HG03159 (cell line): ENCODE measurements around the gene RGS3.

Experiments
- ATAC-seq: cut with Tn5 transposase; IDR thresholded peaks from one replicate; pipeline ENCODE4 v1.9.1; 2021; ENCODE audit warnings: mild to moderate bottlenecking, moderate library complexity; ENCODE audit not compliant: unreplicated experiment

The RGS3 gene

DNA sequence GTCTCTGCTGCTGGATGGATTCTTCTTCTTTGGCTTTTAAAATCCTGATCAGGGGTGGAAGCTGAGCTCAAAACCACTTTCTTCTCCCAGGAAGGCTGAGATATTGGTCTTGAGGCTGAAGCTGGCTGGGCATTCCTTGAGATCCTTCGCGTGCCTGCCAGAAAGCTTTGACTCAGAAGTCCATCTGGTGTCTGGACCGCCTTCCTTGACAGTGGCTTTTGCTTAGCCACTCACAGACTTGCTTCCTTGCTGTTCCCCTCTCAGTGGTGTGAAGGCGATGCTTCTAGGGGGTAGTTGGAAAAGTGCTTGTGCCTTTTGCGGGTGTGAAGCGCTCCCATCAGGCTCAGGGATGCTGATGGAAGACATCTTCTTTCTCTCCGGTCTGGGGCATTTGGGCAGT is 45.9 kb downstream of the RGS3 start:
- no peak for ATAC-seq

DNA sequence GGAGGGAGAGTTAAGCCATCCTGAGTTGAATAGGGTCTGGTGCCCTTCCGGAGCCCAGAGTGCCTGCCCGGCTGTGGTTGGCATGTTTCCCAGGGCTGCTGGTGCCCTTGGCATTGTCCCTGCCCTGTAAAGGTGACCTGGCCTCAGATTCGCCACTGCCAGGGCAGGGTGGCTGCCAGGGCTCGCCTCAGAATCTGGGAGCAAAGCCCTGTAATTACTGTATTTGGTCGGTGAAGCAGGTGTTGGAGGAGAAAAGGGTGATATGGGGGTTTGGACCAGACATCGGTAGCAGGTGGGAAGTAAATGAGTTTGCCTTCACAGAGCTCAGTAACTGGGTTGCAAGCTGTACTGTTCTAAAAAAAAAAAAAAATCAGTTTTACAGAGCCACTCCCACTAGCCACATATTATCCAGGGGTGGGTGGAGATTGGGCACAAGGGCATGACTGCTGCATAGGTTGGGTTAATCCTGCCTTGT is 47.6 kb downstream of the RGS3 start:
- ATAC-seq, result no peak

DNA sequence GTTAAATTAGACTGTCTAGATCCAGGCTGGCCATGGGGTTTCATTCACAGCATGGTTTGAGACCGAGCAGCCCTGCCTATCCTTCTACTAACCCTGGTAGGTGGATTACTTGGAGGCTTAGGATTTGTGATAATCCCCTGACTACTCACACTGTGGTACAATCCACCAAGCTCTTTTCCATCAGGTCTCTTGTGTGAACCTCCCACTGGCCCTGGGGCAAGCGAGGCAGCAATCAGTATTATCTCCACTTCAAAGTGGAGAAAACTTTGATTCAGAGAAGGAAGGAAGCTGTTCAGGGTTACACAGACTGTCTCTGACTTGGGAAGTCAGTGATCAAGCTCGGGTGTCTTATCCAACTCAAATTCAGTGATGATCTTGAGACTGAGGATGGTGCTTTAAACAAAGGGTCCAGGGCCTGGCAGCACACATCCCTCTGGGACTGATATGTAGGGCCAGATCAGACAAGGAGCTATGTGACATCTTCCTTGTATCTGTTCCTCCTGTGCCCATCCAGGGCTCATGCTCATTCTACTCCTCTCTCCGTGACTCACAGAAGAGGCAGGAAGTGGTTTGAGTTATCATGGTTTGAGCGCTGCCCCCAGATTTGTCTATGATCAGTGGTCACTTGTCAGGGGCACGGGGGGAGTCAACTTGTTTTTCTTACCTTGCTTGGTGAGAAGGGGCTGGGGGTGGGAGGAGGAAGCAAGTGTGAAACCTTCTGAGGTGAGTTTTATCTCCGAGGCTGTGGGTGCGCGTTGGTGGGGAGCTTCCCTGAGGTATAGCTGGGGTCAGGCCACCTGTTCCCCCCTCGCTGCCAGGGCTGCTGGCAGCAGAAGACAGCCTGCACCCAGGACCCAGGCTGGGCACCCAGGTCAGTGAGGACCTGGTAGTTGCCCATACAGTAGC is 48.6 kb downstream of the RGS3 start:
- ATAC-seq, result peak; percentile 42

DNA sequence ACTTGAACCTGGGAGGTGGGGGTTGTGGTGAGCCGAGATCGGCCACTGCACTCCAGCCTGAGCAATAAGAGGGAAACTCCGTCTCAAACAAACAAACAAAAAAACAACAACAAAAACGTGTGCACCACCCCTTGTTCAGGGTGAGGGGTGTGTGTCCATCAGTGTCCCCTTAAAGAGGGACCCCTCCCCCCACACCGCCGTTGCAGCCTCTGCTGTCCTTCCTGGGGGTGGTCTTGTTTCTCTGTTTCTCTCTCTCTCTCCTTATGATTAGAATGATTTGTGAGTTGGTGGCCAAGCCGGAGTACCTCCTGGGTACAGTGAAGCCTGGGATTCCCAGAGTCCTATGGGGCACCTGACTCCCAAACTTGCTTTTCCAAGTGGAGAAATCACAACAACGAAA is 49.6 kb downstream of the RGS3 start:
- no peak for ATAC-seq

DNA sequence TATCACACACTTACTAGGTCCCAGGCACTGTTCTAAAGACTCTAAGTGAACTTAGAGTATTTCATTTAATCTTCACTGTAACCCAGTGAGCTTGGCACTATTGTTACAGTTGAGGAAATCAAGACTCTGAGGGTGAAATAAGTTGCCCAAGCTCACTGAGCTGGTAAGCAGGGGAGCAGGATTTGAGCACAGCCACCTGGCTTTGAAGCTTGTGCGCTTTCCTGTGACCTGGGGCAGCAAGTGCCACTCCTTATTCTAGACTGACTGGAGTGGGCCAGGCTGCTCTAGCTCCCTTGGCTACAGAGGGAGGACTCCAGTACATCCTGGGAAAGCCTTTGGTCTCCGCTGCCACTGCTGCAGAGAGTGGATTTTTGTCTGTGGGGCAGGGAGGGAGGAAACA is 50.0 kb downstream of the RGS3 start:
- ATAC-seq, result no peak

DNA sequence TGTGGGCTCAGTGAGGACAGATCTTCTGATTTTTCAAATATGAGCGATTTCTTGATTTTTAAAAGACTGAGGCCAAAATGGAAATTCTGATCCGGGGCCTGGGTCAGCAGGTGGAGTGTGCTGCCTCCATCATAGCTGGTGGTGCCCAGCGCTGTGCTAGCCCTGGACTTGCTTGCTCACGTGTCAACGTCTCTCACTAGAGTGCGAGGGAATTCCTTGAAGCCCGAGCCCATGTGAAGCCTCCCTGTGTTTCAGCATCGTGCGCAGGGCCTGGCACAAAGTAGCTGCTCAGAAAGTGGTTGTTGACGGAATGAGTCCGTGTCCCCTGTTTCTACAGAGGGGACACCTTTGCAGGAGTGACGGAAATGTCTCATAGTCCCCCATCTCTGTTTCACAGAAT is 50.5 kb downstream of the RGS3 start:
- ATAC-seq, result no peak

DNA sequence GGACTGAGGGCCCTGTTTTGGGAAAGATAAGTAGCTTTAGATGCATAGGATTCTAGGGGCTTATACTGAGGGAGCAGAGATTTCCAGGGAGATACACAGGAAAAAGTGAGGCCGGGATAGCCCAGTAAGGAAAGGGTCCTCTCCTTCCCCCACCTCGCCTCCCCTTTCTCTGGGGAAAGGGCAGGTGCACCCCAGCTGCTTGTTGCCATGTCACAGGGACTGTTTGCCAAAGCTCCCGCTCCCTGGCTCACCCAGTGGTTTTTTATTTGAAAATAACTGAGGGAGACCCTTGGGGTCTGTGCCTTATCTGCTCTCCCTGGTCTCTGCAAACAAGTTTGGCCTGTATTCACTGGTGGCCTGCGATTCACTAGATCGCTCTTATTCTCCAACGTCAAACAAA is 51.2 kb downstream of the RGS3 start:
- ATAC-seq, result no peak

DNA sequence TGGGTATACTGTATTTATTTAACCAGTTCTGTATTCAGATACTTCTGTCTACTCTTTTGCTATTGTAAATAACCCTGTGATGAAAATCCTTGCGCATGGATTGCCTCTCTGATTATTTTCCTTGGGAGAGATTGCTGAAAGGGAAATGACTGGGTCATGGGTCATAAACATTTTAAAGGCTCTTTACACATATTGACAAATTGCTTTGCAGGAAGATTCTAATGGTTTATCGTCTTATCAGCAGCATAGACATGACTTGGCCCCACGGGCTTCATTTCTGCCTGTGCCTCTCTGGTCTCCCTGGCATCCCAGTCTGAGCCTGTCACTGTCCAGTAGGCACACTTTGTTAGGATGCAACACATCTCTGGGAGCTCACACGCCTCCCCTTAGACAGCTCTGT is 52.3 kb downstream of the RGS3 start:
- no peak for ATAC-seq

DNA sequence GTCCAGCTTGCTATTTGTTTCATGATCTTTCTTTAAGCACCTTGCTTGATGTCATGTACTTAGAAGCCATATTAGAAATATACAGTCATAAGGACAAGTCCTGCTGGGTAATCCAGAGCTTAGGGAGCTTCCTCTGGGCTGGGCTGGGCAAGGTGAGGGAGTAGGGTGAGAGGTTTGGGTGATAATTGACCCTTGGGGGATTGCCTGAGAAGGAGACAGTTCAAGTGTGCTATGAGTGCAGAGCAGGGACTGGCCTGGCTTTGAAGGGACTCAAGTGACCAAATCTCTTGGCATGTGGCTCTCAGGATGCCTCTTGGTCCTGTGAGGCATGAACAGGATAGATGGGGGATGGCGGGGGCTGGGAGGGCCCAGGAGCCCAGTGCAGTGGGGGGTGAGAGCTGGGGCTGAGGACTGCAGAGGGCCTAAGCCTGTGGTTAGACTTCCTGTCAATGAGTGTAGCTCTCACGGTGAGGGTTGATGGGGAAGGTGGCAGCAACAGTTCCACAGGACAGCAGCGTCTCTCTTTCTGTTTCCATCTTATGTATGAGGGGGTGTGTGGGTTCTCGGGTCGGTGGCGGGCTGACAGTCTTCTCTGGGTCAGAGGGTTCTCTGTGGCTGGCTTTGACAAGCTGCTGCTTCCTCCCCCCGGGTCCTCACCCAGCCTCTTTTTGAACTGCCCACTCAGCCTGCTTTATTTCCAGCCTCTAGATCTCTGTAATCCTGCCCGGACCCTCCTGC is 53.5 kb downstream of the RGS3 start:
- peak; percentile 92 for ATAC-seq

DNA sequence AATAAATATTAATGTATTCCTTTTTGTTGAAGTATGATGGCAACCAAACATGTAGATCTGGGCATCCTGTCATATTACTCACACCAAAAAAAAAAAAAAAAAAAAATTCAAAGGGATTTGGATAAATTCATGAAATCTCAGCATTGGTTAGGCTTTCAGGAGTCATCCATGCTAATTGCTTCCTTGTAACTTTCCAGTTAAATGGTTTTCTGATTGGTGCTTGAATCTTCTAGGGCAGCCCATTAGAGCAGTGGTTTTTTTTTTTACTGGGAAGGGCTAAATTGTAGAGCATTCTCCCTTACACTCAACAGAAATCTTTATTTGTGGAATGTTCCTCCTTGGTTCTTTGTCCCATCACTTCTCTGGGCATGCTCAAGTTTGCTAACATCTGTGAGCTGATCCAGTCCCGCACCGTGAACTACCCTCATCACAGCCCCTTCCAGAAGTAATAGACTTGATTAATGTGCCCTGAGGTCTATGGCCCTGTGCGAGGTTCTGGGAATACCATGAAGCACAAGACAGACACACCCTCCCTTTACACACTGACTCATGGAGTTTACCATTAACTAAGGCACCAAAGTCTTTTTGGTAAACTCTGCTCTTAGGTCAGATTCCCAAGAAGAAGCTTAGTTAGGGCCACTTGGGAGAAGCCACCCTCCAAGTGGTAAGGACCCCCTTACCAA is 56.0 kb downstream of the RGS3 start:
- no peak for ATAC-seq

DNA sequence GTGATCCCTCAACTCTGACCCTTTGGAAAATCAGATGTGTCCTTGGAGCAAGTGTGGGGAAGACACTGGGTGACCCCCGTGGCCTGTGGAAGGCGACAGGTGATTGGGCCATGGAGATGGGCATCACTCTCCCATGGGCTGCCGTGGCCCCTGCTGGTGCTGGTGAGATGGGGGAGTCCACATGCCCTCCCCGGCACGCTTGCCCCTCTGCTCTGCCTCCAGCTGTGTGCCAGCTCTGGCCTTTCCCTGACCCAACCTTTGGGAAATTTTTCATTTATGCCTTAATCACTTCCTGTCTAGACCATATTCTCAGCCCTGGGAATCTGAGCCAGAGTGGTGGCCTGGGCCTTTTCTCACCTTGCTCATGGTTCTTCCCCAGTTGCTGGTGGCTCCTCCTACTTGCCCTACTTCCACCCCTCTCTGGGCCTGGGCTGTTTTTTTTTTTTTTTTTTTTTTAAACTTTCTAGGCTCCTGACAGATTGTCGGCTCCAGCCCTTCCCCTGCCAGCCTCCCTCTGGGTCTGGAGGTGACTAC is 56.6 kb downstream of the RGS3 start:
- no peak for ATAC-seq

DNA sequence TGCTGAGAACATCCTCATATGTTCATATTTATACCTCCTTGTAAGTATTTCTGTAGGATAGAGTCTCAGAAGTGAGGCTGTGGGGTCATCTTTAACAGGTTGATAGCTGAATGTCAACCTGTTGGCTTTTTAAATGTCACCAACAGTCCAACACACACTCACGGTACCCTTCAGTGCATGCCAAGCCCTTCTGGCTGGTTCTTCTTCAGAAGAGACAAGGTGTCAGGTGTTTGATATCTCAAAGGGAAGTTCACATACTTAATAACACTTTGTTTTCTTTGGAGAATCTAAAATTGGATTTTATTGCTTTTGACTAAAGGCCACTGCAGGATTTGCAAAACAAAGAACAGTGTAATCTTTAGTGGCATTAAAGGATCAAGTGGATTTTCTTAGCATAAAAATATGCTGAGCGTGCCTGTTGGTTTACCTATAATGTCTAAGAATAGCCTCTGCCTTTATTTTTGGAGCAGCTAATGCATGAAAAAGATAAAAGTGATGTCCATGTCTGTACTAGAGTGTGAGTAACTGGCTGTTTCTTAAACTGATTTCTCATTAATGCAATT is 58.2 kb downstream of the RGS3 start:
- no peak for ATAC-seq

DNA sequence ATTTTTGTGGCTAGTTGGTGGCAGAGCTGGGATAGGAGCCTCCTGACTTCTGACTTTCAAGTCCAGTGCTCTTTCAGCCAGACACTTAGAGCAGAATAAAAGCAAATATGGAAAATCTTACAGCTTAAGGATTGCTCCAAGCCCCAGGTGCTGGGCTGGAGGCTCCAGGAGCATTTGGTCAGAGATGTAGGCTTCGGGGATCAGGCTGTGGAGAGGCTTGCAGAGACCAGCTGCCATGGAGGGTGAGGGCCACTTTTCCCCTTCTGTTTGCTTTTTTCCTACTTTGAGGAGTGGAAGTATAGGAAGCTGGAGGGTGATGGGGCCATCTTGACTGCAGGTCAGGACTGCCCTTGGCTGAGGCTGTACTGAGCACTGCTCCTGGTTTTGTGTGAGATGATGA is 58.9 kb downstream of the RGS3 start:
- ATAC-seq, result no peak

DNA sequence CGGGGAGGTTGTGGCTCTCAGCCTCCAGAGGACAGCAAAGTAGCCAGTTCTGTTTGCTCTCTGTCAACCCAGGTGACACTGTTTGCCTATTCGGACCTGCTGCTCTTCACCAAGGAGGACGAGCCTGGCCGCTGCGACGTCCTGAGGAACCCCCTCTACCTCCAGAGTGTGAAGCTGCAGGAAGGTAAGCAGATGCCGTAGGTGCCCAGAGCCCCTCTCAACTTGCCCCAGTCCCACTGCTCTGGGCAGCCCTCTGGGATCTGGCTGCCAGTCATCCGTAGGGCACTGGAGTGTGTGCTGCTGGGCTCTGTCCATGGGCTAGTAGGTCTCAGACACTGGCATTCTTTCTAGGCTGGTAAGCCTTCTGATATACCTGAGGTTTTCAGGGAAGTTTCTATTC is 59.3 kb downstream of the RGS3 start:
- peak; percentile 3 for ATAC-seq

DNA sequence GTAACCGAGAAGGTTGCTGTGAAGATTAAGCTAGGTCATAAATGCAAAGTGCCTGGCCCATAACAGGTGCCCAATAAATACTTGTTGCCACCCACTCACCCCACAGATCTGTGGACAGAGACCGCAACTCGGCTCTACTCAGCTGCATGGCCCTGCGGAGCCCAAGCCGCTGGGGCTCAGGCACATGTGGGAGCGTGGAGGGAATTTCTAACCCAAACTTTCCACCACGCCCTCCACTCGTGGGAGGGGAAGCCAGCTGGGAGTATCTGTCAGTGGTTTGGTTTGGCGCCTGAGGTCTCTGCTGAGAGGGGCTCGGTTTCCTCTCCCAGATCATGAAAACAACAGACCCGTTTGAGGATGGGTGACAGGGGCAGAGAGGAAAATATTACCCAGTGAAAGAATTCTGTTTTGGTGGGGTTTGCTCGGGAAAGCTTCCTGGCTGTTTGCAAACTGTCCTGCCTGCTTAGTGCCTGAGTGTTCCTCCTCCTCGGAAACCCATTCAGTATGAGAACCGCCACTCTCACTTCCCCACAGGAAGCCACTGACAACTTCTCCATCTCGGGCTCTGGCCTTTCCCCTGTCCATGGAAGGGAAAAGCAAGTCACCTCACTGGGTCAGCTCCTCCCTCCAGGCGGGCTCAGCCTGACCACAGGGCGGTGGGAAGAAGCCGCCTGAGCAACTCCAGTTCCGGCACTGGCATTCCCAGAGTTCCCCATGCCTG is 60.1 kb downstream of the RGS3 start:
- ATAC-seq, result peak; percentile 81

DNA sequence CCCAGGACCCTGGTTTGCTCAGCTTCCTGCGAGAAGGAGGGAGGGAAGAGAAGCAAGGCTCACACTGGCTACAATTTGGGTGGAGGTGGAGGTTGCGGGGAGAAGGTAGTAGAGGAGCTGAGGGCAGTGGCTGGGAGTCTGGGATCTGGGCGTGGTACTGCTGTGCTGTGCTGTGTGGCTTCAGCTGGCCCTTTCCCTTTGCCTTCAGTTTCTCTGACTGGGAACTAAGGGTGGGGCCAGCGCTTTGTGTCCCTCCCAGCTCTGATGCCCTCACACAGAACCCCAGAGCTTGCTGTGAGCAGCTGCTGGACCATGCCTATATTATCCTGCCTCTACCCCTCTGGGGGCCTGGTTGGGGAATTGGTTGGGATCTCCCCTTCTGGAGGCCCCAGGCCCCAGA is 60.9 kb downstream of the RGS3 start:
- ATAC-seq, result no peak

DNA sequence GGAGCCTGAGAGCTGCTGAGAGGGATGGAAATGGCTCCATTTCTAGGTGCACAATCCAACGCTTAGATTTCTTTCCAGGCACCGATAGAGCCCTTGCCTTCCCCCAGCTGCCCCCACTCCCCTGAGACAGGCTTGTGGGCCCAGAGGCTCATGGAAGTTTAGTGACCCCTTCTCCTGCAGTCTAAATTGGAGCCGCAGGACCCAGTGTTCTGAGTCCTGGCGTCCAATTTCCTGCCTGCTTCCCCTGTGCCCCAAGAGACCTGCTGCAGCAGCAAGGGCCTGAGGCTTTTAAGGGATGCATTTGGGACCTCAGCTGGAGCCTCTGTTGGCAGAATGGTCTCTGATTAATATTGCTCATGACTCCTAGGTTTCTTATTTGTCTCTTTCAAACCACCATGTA is 61.7 kb downstream of the RGS3 start:
- no peak for ATAC-seq

DNA sequence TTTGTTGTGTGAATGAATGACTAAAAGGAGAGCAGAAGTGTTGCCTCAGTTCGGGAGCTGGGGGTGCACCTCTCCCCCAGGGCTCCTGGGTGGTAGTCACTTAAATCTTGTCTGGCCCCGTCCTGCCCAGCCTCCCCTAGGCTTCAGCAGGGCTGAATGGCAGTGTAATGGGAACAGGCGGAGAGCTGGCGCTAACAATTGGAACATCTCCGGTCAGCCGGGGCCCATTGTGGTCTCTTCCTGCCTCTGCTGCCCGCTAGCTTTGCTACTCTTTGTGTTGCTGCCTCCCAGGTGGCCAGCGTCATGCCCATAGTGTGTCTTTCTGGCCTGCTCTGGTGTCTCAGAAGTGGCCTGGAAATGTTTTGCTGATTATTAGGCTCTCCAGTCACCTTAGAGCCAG is 62.3 kb downstream of the RGS3 start:
- ATAC-seq, result no peak

DNA sequence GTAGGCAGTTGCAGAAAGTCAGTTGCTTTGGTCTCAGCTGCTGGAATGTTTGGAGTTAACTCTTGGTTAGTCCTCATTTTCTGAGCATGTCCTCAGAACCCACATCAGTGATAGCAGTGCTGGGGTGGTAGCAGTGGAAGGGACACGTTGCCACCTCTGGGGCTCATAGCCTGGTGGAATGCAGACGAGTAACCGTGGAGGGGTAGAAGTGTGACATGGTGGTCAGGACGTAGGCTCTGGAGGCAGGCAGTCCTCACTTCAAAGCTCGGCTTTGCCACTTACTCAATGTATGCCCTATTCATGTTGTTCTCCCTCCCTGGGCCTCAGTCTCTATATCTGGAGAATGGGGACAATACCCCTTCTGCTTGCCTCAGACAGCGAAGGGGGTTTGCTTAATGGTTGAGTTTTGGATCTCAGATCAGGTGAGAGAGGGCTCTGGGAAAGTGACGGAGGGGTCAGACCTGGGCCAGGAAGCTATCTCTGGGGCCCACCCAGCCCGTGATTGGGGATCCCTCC is 62.8 kb downstream of the RGS3 start:
- ATAC-seq, result no peak

DNA sequence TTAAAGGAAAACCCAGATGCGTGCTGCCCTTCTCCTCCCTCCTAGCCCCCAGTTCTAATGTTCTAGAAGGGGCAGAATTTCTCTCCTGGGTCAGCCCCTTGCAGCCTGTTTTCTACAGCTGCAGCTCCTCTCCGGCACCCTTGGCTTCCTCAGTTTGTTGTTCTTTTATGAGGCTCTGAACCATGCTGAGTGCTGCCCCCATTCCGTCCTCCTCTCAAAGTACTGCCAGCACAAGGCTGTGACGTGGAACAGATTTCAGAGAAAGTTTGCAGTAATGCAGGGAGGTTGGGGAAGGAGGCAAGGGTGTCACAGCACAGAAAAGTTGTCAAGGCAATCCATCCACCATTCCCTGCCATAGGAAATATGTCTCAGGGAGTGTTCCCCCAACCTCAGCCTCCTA is 63.3 kb downstream of the RGS3 start:
- no peak for ATAC-seq
